HCT116 (cell line): ENCODE data around the gene GDF2. TPM values are rescaled to one million over a fixed set of nuclear protein-coding genes. Genes with fewer than 3 reads are reported as not detected.

ENCODE experiments used
- ATAC-seq: fragments of 200-7000 bp; cut with Tn5 transposase; 2 replicates; pipeline ENCODE4 v1.9.1; 2020; ENCODE audit warnings: mild to moderate bottlenecking, moderate library complexity
- BruUV-seq: library from RNA; stranded (reverse); fragments of 400-500 nt; replicated peaks from 2 replicates; lab custom pipeline; 2021; lab: Mats Ljungman, UMichigan
- CTCF ChIA-PET: fragments of 300-600 bp; sonication (Branson Sonifier 250); formaldehyde crosslinking; loops from one replicate; lab custom pipeline; 2021; ENCODE audit warnings: antibody characterized with exemption; lab: Charles Lee
- POLR2A ChIA-PET: fragments of 300-600, 350-600 bp; sonication (Branson Sonifier 250); formaldehyde crosslinking; loops from one replicate; lab custom pipeline; 2021; ENCODE audit warnings: antibody characterized with exemption; lab: Charles Lee
- RAD21 ChIA-PET, 2 experiments: fragments of 300-600 bp; sonication (Branson Sonifier 250); formaldehyde crosslinking; loops; one replicate each; lab custom pipeline; 2023; ENCODE audit warnings: low total read pairs in 2 of 2; ENCODE audit not compliant: uncharacterized antibody in 2 of 2, unreplicated experiment in 2 of 2, low non-redundant PET in 1 of 2; lab: Charles Lee
- DNase-seq: peaks from one replicate; pipeline ENCODE4 v3.0.0-alpha.2; 2010; ENCODE audit warnings: low read depth, low spot score
- H2AFZ ChIP-seq: fragments of 200-600 bp; shearing (Covaris generic), sonication (generic); 2 replicates; pipeline ENCODE4 v1.6.1; 2017; ENCODE audit warnings: low read depth, mixed run types, mixed read lengths, antibody characterized with exemption, low read length; ENCODE audit not compliant: poor library complexity, severe bottlenecking
- H3K27ac ChIP-seq: 2 replicates; pipeline ENCODE4 v1.5.1; 2012; ENCODE audit warnings: low read depth, low read length
- H3K27me3 ChIP-seq: fragments of 200-600 bp; sonication (generic); 2 replicates; pipeline ENCODE4 v1.6.1; 2016; ENCODE audit warnings: mixed run types, low read length, mixed read lengths; ENCODE audit not compliant: insufficient read depth
- H3K36me3 ChIP-seq, 2 experiments: fragments of 200-500 bp in 1 of 2; fragments of 200-600 bp in 1 of 2; sonication (Bioruptor generic) in 1 of 2; sonication (generic) in 1 of 2; 2 replicates each; pipeline versions ENCODE4 v1.5.1 to v1.6.1; 2014 to 2016; ENCODE audit warnings: low read length in 2 of 2, inconsistent platforms in 1 of 2, mixed read lengths in 1 of 2, mixed run types in 1 of 2; ENCODE audit not compliant: insufficient read depth in 2 of 2, control insufficient read depth in 1 of 2
- H3K4me1 ChIP-seq, 2 experiments: fragments of 200-600 bp in 1 of 2; sonication (generic) in 1 of 2; 2 replicates each; pipeline versions ENCODE4 v1.5.1 to v1.6.1; 2012 to 2017; ENCODE audit warnings: low read length in 2 of 2, inconsistent platforms in 1 of 2, mild to moderate bottlenecking in 1 of 2, mixed read lengths in 1 of 2, mixed run types in 1 of 2, moderate library complexity in 1 of 2; ENCODE audit not compliant: insufficient read depth in 2 of 2, control insufficient read depth in 1 of 2
- H3K4me2 ChIP-seq: fragments of 200-600 bp; sonication (generic); 2 replicates; pipeline ENCODE4 v1.6.1; 2017; ENCODE audit warnings: mixed run types, low read length, mixed read lengths
- H3K4me3 ChIP-seq, 2 experiments: fragments of 200-600 bp in 1 of 2; sonication (generic) in 1 of 2; replicated peaks in 1 of 2; 2 replicates each; pipeline ENCODE4 v1.5.1; 2011 to 2016; ENCODE audit warnings: low read length in 2 of 2, control low read depth in 1 of 2, low read depth in 1 of 2, mild to moderate bottlenecking in 1 of 2, mixed read lengths in 1 of 2, mixed run types in 1 of 2
- H3K79me2 ChIP-seq: fragments of 200-600 bp; sonication (generic); 2 replicates; pipeline ENCODE4 v1.6.1; 2017; ENCODE audit warnings: mild to moderate bottlenecking, mixed run types, low read length, moderate library complexity, mixed read lengths; ENCODE audit not compliant: insufficient read depth
- H3K9ac ChIP-seq: fragments of 200-600 bp; sonication (generic); 2 replicates; pipeline ENCODE4 v1.6.1; 2016; ENCODE audit warnings: low read length, mixed read lengths
- H3K9me2 ChIP-seq: fragments of 200-600 bp; sonication (generic), shearing (Covaris generic); 2 replicates; pipeline ENCODE4 v1.6.1; 2017; ENCODE audit warnings: mixed run types, mild to moderate bottlenecking, moderate library complexity; ENCODE audit not compliant: insufficient read depth
- H3K9me3 ChIP-seq, 2 experiments: fragments of 200-500 bp in 1 of 2; fragments of 200-600 bp in 1 of 2; sonication (Bioruptor generic) in 1 of 2; sonication (generic) in 1 of 2; 2 replicates each; pipeline ENCODE4 v1.6.1; 2014 to 2017; ENCODE audit warnings: low read length in 2 of 2, mixed read lengths in 2 of 2, inconsistent platforms in 1 of 2, low read depth in 1 of 2, mild to moderate bottlenecking in 1 of 2, mixed run types in 1 of 2, moderate library complexity in 1 of 2; ENCODE audit not compliant: control insufficient read depth in 1 of 2, insufficient read depth in 1 of 2
- H4K20me1 ChIP-seq: fragments of 200-600 bp; sonication (generic), shearing (Covaris generic); 2 replicates; pipeline ENCODE4 v1.6.1; 2017; ENCODE audit warnings: mixed run types, mild to moderate bottlenecking, moderate library complexity; ENCODE audit not compliant: insufficient read depth
- ATF3 ChIP-seq: IDR thresholded peaks from 2 replicates; pipeline ENCODE4 v1.6.1; 2012
- CBX3 ChIP-seq: IDR thresholded peaks from 2 replicates; pipeline ENCODE4 v1.6.1; 2012; ENCODE audit warnings: low read depth
- CEBPB ChIP-seq: IDR thresholded peaks from 2 replicates; pipeline ENCODE4 v1.6.1; 2012; ENCODE audit warnings: low read depth
- EGR1 ChIP-seq: IDR thresholded peaks from 2 replicates; pipeline ENCODE4 v1.6.1; 2012; ENCODE audit warnings: low read depth
- ELF1 ChIP-seq: IDR thresholded peaks from 2 replicates; pipeline ENCODE4 v1.6.1; 2012; ENCODE audit warnings: low read depth, borderline replicate concordance
- EZH2 ChIP-seq: fragments of 200-600 bp; sonication (generic); IDR thresholded peaks from 2 replicates; pipeline ENCODE4 v1.6.1; 2017; ENCODE audit warnings: antibody characterized with exemption, mixed run types
- EZH2phosphoT487 ChIP-seq: fragments of 200-600 bp; IDR thresholded peaks from 2 replicates; pipeline ENCODE4 v1.6.1; 2018; ENCODE audit warnings: antibody characterized with exemption, borderline replicate concordance
- JUND ChIP-seq: IDR thresholded peaks from 2 replicates; pipeline ENCODE4 v1.6.1; 2012
- POLR2A ChIP-seq: IDR thresholded peaks from 2 replicates; pipeline ENCODE4 v1.7.0; 2011; ENCODE audit warnings: borderline replicate concordance; ENCODE audit not compliant: insufficient read depth, insufficient read length; ENCODE audit errors: extremely low read depth
- POLR2AphosphoS5 ChIP-seq: IDR thresholded peaks from 2 replicates; pipeline ENCODE4 v1.6.1; 2011; ENCODE audit warnings: mild to moderate bottlenecking, low read depth, low read length, moderate library complexity
- RAD21 ChIP-seq: IDR thresholded peaks from 2 replicates; pipeline ENCODE4 v1.6.1; 2012; ENCODE audit warnings: low read depth, mild to moderate bottlenecking
- REST ChIP-seq: IDR thresholded peaks from 2 replicates; pipeline ENCODE4 v1.6.1; 2012; ENCODE audit warnings: low read depth
- SIN3A ChIP-seq: IDR thresholded peaks from 2 replicates; pipeline ENCODE4 v1.6.1; 2012; ENCODE audit warnings: low read depth
- SP1 ChIP-seq: IDR thresholded peaks from 2 replicates; pipeline ENCODE4 v1.6.1; 2012; ENCODE audit warnings: low read depth
- SRF ChIP-seq: IDR thresholded peaks from 2 replicates; pipeline ENCODE4 v1.6.1; 2012; ENCODE audit warnings: low read depth
- TCF7L2 ChIP-seq: IDR thresholded peaks from 2 replicates; pipeline ENCODE4 v1.7.0; 2011; ENCODE audit warnings: borderline replicate concordance, inconsistent platforms; ENCODE audit not compliant: insufficient read depth, insufficient read length; ENCODE audit errors: extremely low read depth
- YY1 ChIP-seq: IDR thresholded peaks from 2 replicates; pipeline ENCODE4 v1.6.1; 2011; ENCODE audit warnings: low read length, low read depth, moderate library complexity, mild to moderate bottlenecking; ENCODE audit not compliant: insufficient replicate concordance; ENCODE audit errors: extremely low read depth
- ZBTB33 ChIP-seq: IDR thresholded peaks from 2 replicates; pipeline ENCODE4 v1.6.1; 2011; ENCODE audit warnings: mild to moderate bottlenecking, low read length, moderate library complexity; ENCODE audit not compliant: insufficient replicate concordance; ENCODE audit errors: extremely low read depth
- ZNF274 ChIP-seq: fragments of 200-500 bp; sonication (Bioruptor generic); IDR thresholded peaks from 2 replicates; pipeline ENCODE4 v1.6.1; 2014; ENCODE audit warnings: mild to moderate bottlenecking, low read depth, low read length, inconsistent platforms
- intact Hi-C: fragments of 100-400 bp; cut with micrococcal nuclease; formaldehyde crosslinking; loops from 2 replicates; pipeline ENCODE4 v1.10.0; 2022
- total RNA-seq: library from RNA; stranded (reverse); gene quantifications from one replicate; pipeline ENCODE4 v1.2.1, GENCODE V29; 2021; ENCODE audit not compliant: unreplicated experiment
- TF ChIP-seq, protein P1 (sequence below): IDR thresholded peaks from 2 replicates; pipeline ENCODE4 v1.6.1; 2012

GDF2 gene
- total RNA-seq, 1 experiment from 2014 or later: not detected

DNA sequence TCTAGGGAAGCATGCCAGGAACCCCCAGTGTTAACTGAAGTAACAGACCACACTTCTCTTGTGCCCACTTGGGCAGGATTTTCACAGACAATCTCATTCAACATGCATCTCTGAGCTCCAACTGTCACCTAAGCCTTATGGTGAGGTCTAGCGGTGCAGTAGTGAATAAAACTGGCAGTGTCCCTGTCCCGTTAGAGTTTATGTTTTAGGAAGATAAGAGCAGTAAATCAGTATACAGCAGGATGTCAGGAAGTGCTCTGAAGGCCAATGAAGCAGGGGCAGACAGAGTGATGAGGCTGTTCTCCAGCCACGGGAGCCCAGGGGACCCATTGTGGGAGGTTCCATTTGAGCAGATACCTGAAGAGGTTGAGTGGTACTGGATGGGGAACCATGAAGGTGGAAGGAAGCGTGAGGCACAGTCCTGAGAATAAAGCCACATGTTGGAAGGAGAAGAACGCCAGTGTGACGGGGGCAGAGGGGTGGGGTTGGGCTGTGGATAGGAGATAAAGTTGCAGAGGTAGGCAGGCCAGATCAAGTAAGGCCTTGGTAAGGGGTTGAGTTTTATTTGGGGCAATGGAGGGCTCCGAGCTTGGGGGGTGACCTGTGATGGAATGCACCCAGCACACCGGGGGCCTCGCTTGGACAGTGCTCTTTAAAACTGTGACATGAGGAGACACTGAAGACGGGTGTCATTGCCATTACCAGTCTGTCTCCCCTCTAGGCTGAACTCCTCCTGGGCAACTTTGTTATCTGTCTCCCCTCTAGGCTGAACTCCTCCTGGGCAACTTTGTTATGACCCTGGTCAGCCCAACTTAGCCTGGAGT, 15.7 kb upstream of the GDF2 start:
- no TSS peak for BruUV-seq
- H3K9me2 ChIP-seq: no peaks in the 10 kb centered on the region
- ATAC-seq: no peak
- H3K9ac ChIP-seq: no peak overlapping the region
- ChIA-PET POLR2A (no interaction called here), CTCF (no interaction called here), RAD21 (no interaction called here)
- H2AFZ ChIP-seq: no peak overlapping the region
- H3K4me3 ChIP-seq: no peak overlapping the region
- H3K79me2 ChIP-seq: no peaks in the 10 kb centered on the region
- no peak overlapping the region for H3K27ac ChIP-seq
- H3K9me3 ChIP-seq: no peaks in the 10 kb centered on the region
- H3K4me1 ChIP-seq: no peaks in the 10 kb centered on the region
- no peaks in the 10 kb centered on the region for H3K36me3 ChIP-seq
- TF ChIP-seq CEBPB (no peak), EZH2 (no peak), CBX3 (no peak), ATF3 (no peak), YY1 (no peak), SRF (no peak), REST (no peak), JUND (no peak), RAD21 (no peak), SIN3A (no peak), ELF1 (no peak), ZBTB33 (no peak), TCF7L2 (no peak), POLR2A (no peak), SP1 (no peak), ZNF274 (no peak), POLR2AphosphoS5 (no peak), EGR1 (no peak), EZH2phosphoT487 (no peak)
- TF ChIP-seq, protein P1, sequence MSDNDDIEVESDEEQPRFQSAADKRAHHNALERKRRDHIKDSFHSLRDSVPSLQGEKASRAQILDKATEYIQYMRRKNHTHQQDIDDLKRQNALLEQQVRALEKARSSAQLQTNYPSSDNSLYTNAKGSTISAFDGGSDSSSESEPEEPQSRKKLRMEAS: no peak
- TF ChIP-seq, all 23 proteins: peak for 0
- H3K27me3 ChIP-seq: peaks cover 20% of the 10 kb centered on the region; the same call in 1 of the 2 replicates
- no peak overlapping the region for H3K4me2 ChIP-seq
- H4K20me1 ChIP-seq: no peaks in the 10 kb centered on the region
- intact Hi-C loops: no loop called here
- DNase-seq: no peak
